Measurements from ENCODE around the gene SYT9. TPM values are rescaled to one million over a fixed set of nuclear protein-coding genes. Genes with fewer than 3 reads are reported as not detected.

SYT9 gene
- total RNA-seq, 1 donor from 2014 or later, result 0.18 TPM

GRCh38 chr11:7488681-7489080 is 237.0 kb downstream of the SYT9 start:
- Histone ChIP-seq H3K27ac (no peak overlapping the region), H3K9me3 (no peaks in the 10 kb centered on the region), H3K36me3 (no peaks in the 10 kb centered on the region), H3K27me3 (ENCODE audit: low read depth) (no peaks in the 10 kb centered on the region), H3K4me3 (no peak overlapping the region), H3K4me1 (peaks cover 5% of the 10 kb centered on the region)
- DNase-seq (no peak), ATAC-seq (no peak)
- intact Hi-C loops (cut with DNase I), result no loop called here
- TF ChIP-seq CTCF (IDR thresholded peaks at IDR 0.05), result no peak

- TF ChIP-seq CTCF (IDR thresholded peaks at IDR 0.05), result no peak
- Histone ChIP-seq H3K36me3 (no peaks in the 10 kb centered on the region), H3K27me3 (ENCODE audit: low read depth) (no peaks in the 10 kb centered on the region), H3K27ac (no peak overlapping the region), H3K9me3 (no peaks in the 10 kb centered on the region), H3K4me1 (peaks cover 5% of the 10 kb centered on the region), H3K4me3 (no peak overlapping the region)
- peak; percentile 19 to 35 for ATAC-seq
- intact Hi-C loops (cut with DNase I), result no loop called here
- no peak for DNase-seq
Observed at GRCh38 chr11:7489376-7489775, 237.7 kb downstream of the SYT9 start.

DNA sequence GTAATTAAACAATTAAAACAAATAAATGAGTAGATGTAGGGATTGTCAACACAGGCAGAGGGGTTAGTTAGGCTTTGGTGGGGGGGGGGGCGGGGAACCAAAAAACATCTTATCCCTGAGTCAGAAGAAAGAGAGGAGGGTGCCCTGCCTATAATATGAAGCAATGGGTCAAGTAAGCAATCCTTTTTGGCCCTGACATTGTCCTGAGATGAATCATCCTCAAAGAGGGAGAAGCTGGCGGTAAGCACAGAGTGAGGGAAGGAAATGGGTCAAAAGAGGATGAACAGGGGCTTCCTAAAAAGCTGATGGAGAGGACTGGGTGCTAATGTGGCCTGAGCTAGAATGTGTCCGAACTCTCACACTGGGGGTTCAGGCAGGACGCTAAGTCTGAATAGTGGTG is 238.3 kb downstream of the SYT9 start:
- no peaks in the 10 kb centered on the region for H3K27me3 ChIP-seq (ENCODE audit: low read depth)
- no peaks in the 10 kb centered on the region for H3K4me1 ChIP-seq
- no peaks in the 10 kb centered on the region for H3K36me3 ChIP-seq
- ATAC-seq, result peak; percentile 30 to 32
- no peak for DNase-seq
- H3K27ac ChIP-seq, result no peak overlapping the region
- intact Hi-C loops (cut with DNase I), result no loop called here
- no peaks in the 10 kb centered on the region for H3K9me3 ChIP-seq
- H3K4me3 ChIP-seq, result no peak overlapping the region
- TF ChIP-seq CTCF (IDR thresholded peaks at IDR 0.05), result no peak

DNA sequence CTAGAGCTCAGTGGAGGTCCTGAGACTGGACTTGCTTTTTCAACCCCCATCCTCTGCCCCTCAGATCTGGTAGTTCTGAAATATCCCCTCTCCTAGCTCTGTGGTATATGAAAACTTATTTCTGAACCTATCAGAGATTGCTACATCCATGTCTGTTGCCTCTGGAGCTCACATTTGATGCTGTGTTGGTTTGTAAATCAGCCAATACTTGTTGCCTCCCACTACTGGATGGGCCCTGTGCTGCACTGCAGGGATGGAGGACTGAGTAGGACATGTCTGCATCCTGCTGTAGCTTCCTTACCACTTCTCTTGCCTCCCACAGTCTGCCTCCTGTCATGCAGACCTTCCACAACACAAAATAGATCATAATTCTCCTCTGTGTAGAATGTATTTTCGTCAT is 238.8 kb downstream of the SYT9 start:
- Histone ChIP-seq H3K36me3 (no peaks in the 10 kb centered on the region), H3K27ac (no peak overlapping the region), H3K9me3 (no peaks in the 10 kb centered on the region), H3K4me3 (no peak overlapping the region), H3K27me3 (ENCODE audit: low read depth) (no peaks in the 10 kb centered on the region), H3K4me1 (no peaks in the 10 kb centered on the region)
- intact Hi-C loops (cut with DNase I), result no loop called here
- DNase-seq (no peak), ATAC-seq (no peak)
- TF ChIP-seq CTCF (IDR thresholded peaks at IDR 0.05), result no peak

- H3K27me3 ChIP-seq (ENCODE audit: low read depth), result no peaks in the 10 kb centered on the region
- DNase-seq (no peak), ATAC-seq (no peak)
- H3K27ac ChIP-seq, result no peak overlapping the region
- H3K4me3 ChIP-seq, result no peak overlapping the region
- intact Hi-C loops (cut with DNase I), result no loop called here
- H3K4me1 ChIP-seq, result no peaks in the 10 kb centered on the region
- TF ChIP-seq CTCF (IDR thresholded peaks at IDR 0.05), result no peak
- H3K9me3 ChIP-seq, result no peaks in the 10 kb centered on the region
- no peaks in the 10 kb centered on the region for H3K36me3 ChIP-seq
Observed at GRCh38 chr11:7492253-7492652, 240.5 kb downstream of the SYT9 start.

DNA sequence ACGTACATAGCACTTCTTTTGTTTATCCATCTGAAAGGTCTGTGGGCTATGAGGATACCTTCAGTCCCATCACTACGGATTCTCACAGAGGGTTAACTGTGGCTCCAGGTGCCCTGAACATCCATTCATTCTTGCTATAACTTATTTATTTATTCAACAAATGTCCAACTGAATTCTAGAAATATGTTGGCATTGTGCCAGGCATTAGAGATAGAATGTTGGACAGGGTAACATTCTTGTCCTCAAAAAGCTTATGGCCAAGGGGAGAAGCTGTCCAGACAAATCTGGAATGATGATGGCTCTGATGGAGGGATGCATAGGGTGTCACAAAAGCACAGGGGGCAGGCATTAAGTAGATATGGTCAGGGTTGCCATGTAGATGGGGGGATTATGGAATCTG is 242.0 kb downstream of the SYT9 start:
- no peak for ATAC-seq
- intact Hi-C loops (cut with DNase I), result no loop called here
- H3K4me1 ChIP-seq, result no peaks in the 10 kb centered on the region
- no peak overlapping the region for H3K4me3 ChIP-seq
- no peaks in the 10 kb centered on the region for H3K27me3 ChIP-seq (ENCODE audit: low read depth)
- no peaks in the 10 kb centered on the region for H3K9me3 ChIP-seq
- H3K36me3 ChIP-seq, result no peaks in the 10 kb centered on the region
- no peak for DNase-seq
- TF ChIP-seq CTCF (IDR thresholded peaks at IDR 0.05), result no peak
- no peak overlapping the region for H3K27ac ChIP-seq

All from lower lobe of right lung (tissue), 2 donors.